ENCODE measurements around the gene PGM5.
"Not testable (repeated sequence)": the region's sequence is repeated elsewhere in the genome, so short reads cannot be mapped to it uniquely, and the experiment has no call there.

Gene PGM5

DNA sequence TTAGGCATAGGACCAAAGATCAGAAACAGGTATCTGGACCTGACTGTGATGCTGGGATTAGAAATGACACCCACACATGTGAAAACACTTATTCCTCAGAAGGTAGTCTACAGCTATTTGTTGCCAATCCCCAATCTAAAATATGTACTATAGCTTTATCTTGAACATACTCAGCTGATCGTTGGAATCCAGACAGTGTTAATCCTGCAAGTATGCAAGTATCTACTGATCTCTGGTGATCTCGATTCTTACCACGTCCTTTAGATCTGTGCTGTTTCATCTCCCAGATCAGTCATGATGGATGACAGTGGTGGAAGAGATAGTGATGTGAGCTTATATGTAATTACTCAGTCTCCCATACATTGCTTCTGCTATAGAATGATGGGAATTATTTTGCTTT, 41.4 kb downstream of the PGM5 start:
- H3K4me1 Mint-ChIP-seq (ENCODE audit: low read depth in 2 of 2); H3K9me3 Mint-ChIP-seq; H3K27ac Mint-ChIP-seq; DNase-seq; H3K4me3 Mint-ChIP-seq; ATAC-seq (replicated peaks); H3K36me3 Mint-ChIP-seq (ENCODE audit: insufficient read depth): not testable (repeated sequence)
- peaks cover 14% of the 10 kb centered on the region in 2 donors for H3K27me3 Mint-ChIP-seq

DNA sequence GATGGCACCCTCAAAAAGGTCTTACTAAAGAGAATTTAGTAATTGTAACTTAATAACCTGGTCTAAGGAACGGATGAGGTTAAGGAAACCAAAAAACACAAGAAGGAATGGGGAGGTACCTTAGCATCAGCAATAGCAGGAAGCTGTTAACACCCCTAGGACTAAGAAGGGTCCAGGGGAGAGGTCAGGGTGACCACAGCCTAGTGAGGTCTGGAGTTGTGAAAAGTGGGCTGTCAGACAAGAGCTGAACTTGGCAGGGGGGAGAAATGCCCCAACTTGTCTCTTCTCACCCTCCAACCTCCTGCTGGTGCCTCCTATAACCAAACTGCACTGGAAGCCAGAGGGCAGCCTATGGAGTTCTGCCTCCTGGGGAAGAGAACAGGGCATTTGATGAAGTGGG, 41.9 kb downstream of the PGM5 start:
- DNase-seq; H3K4me1 Mint-ChIP-seq (ENCODE audit: low read depth in 2 of 2); H3K36me3 Mint-ChIP-seq (ENCODE audit: insufficient read depth); H3K9me3 Mint-ChIP-seq; ATAC-seq (replicated peaks); H3K4me3 Mint-ChIP-seq; H3K27ac Mint-ChIP-seq: not testable (repeated sequence)
- peaks cover 14% of the 10 kb centered on the region in 2 donors for H3K27me3 Mint-ChIP-seq

- not testable (repeated sequence) for ATAC-seq (replicated peaks); H3K9me3 Mint-ChIP-seq; H3K4me3 Mint-ChIP-seq; H3K36me3 Mint-ChIP-seq (ENCODE audit: insufficient read depth); H3K27ac Mint-ChIP-seq; DNase-seq; H3K4me1 Mint-ChIP-seq (ENCODE audit: low read depth in 2 of 2)
- peaks cover 8 to 18% of the 10 kb centered on the region in 2 donors for H3K27me3 Mint-ChIP-seq
These were observed 48.2 kb downstream of the PGM5 start for GRCh38 chr9:68404421-68405185.

DNA sequence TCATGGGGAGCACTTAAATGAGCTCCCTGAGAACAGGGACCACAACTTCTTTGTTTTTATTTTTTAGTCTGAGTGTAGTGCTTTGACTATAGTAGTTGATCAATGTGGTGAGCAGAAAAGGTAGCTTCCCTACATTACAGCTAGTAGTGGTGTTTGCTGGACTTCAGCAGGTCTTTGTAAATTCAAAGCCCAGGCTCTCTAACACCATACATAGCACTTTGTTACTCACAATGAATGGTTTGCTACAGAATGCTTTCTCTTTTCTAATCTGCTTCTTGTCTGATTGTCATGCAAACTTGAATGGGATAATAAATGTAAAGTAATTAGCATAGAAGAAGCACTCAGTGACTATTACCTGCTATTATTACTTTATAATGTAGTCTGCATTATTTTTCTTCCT, 55.5 kb downstream of the PGM5 start:
- H3K9me3 Mint-ChIP-seq, H3K4me3 Mint-ChIP-seq: not testable (repeated sequence)

GRCh38 chr9:68412754-68413153, 56.3 kb downstream of the PGM5 start:
- H3K9me3 Mint-ChIP-seq; H3K4me1 Mint-ChIP-seq (ENCODE audit: low read depth in 2 of 2); ATAC-seq (replicated peaks); H3K4me3 Mint-ChIP-seq; H3K27ac Mint-ChIP-seq; H3K27me3 Mint-ChIP-seq; DNase-seq; H3K36me3 Mint-ChIP-seq (ENCODE audit: insufficient read depth): not testable (repeated sequence)

More for the DNA sequence above, 55.5 kb downstream of the PGM5 start:
- not testable (repeated sequence) for H3K36me3 Mint-ChIP-seq (ENCODE audit: insufficient read depth); H3K27ac Mint-ChIP-seq; ATAC-seq (replicated peaks); DNase-seq; H3K4me1 Mint-ChIP-seq (ENCODE audit: low read depth in 2 of 2); H3K27me3 Mint-ChIP-seq

DNA sequence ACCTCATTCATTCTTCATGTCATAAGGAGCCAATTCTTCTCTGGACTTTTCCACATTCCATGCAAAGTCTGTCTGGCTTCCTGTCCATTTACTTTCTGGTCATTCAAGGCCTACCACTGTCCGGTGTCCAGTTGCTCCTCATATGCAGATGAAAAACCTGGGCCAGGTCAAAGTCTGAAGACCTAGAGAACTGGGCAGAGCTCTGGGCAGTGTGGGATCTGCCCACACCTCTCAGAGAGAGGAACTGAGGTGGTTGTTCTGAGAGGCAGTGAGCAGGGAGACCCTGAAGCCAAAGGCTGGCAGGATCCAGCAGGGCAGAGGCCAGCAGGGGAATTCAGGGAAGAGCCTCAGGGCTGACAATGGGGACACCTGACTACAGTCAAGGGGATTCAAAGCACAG, 58.7 kb downstream of the PGM5 start:
- not testable (repeated sequence) for H3K4me1 Mint-ChIP-seq (ENCODE audit: low read depth in 2 of 2); H3K9me3 Mint-ChIP-seq; H3K27ac Mint-ChIP-seq; H3K4me3 Mint-ChIP-seq; H3K36me3 Mint-ChIP-seq (ENCODE audit: insufficient read depth); ATAC-seq (replicated peaks); DNase-seq
- H3K27me3 Mint-ChIP-seq, result peaks cover 0 to 23% of the 10 kb centered on the region in 2 donors

- no peak overlapping the region for H3K27ac Mint-ChIP-seq
- H3K4me1 Mint-ChIP-seq (ENCODE audit: low read depth in 2 of 2), result no peaks in the 10 kb centered on the region
- peaks cover 0 to 29% of the 10 kb centered on the region in 2 donors for H3K27me3 Mint-ChIP-seq
- no peak for ATAC-seq (replicated peaks)
- no peaks in the 10 kb centered on the region for H3K36me3 Mint-ChIP-seq (ENCODE audit: insufficient read depth)
- no peaks in the 10 kb centered on the region for H3K9me3 Mint-ChIP-seq
- no peak for DNase-seq
- H3K4me3 Mint-ChIP-seq, result no peak overlapping the region
These were observed 60.6 kb downstream of the PGM5 start for GRCh38 chr9:68416936-68417564.

GRCh38 chr9:68417762-68418161, 61.4 kb downstream of the PGM5 start:
- H3K27ac Mint-ChIP-seq, result no peak overlapping the region
- ATAC-seq (replicated peaks), result no peak

DNA sequence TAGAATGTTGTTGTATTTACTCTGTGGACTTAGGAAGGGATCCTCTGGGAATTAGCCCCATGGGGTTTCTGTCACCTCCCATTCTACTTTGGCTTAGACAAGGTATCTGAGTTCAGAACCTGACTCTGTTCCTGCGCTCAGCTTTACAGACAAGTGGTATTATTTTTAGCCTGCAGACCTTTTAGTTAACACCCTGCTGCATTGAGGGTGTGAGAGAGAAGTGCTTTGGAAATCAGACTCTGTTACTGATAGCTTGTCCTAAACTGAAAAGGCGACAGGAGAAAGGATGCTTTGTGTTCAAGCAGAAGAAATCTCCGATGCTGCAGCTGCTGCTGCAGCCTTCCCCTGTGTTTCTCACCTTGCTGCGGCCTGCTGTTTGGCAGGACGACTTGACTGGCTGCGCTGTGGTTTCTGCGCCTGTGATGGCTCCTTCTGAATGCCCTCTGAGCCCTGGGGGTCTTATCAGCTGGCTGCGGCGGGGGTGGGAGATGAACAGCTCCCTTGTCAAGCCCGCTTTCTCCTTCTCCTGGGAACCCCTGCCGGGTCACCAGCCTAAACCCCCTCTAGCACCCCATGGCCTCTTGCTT, 61.9 kb downstream of the PGM5 start:
- H3K4me3 Mint-ChIP-seq, result no peak overlapping the region
- ATAC-seq (replicated peaks) (no peak), DNase-seq (no peak)
- no peak overlapping the region for H3K27ac Mint-ChIP-seq
- no peaks in the 10 kb centered on the region for H3K9me3 Mint-ChIP-seq
- H3K4me1 Mint-ChIP-seq (ENCODE audit: low read depth in 2 of 2), result no peaks in the 10 kb centered on the region
- H3K27me3 Mint-ChIP-seq, result peaks cover 2 to 29% of the 10 kb centered on the region in 2 donors
- H3K36me3 Mint-ChIP-seq (ENCODE audit: insufficient read depth), result no peaks in the 10 kb centered on the region

More at GRCh38 chr9:68417762-68418161, 61.4 kb downstream of the PGM5 start:
- Mint-ChIP-seq H3K9me3 (no peaks in the 10 kb centered on the region), H3K36me3 (ENCODE audit: insufficient read depth) (no peaks in the 10 kb centered on the region), H3K4me1 (ENCODE audit: low read depth in 2 of 2) (no peaks in the 10 kb centered on the region), H3K27me3 (peaks cover 0 to 29% of the 10 kb centered on the region in 2 donors), H3K4me3 (no peak overlapping the region)
- DNase-seq, result no peak

- Mint-ChIP-seq H3K4me1 (ENCODE audit: low read depth in 2 of 2) (no peaks in the 10 kb centered on the region), H3K4me3 (no peak overlapping the region), H3K27me3 (peaks cover 11 to 37% of the 10 kb centered on the region in 2 donors), H3K36me3 (ENCODE audit: insufficient read depth) (no peaks in the 10 kb centered on the region), H3K9me3 (no peaks in the 10 kb centered on the region), H3K27ac (no peak overlapping the region)
- ATAC-seq (replicated peaks), result no peak
- DNase-seq, result no peak
These were observed 63.5 kb downstream of the PGM5 start for GRCh38 chr9:68419901-68420300.

DNA sequence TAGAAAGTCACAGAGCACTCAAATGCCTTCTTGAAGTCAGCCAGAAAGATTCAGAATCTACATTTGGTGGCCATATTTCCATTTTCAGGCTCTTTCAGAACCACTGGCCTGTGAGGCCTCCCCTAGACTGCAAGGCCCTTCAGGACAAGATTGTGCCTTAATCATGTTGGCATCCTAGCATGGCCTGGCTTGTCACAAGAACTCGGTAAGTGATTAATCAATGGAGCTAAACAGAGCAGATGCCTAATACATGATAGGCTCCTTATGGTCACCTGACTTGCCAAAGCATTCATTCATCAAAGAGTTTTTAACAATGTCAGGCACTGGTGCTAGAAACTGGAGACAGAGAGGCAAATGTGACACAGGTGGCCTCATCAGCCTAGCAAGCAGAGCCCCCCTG, 70.3 kb downstream of the PGM5 start:
- no peaks in the 10 kb centered on the region for H3K9me3 Mint-ChIP-seq
- H3K27me3 Mint-ChIP-seq, result peaks cover 11 to 14% of the 10 kb centered on the region in 2 donors
- no peaks in the 10 kb centered on the region for H3K36me3 Mint-ChIP-seq (ENCODE audit: insufficient read depth)
- DNase-seq, result no peak
- H3K4me1 Mint-ChIP-seq (ENCODE audit: low read depth in 2 of 2), result no peaks in the 10 kb centered on the region
- no peak overlapping the region for H3K27ac Mint-ChIP-seq
- H3K4me3 Mint-ChIP-seq, result no peak overlapping the region
- ATAC-seq (replicated peaks), result no peak

DNA sequence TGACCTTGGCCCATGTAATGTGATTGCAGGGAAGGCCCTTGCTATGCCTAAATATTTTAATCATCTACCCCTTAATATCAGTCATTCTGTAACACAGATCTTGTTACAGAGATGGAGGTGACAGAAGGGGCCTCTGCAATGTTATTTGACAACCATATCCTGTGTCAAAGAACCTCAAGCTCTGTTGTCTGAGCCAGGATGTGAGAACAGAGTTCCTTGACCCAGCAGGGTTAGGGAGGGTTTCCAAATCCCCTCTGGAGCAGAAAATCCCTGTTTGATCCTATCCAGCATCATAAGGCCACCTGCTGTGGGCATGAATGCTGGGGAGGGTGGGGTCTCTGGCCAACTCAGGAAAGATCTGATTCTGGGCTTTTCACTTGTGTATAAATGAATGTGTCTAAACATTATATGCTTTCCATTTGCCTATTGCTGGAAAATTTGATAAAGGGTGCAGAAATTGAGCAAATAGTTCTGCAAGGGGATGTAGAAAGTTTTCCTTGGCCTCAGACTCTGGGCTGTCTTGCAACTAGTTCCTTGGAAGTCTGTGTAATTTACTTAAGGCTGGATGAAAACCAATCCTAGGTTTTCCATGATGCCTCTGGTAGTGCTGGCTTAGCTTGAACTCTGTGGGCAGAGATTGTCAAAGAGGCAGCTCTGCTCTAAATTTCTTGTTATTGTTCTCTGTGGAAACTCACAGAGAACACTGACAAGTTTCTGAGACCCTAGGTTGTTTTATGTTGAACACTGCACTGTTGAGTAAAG, 71.0 kb downstream of the PGM5 start:
- Mint-ChIP-seq H3K9me3 (no peaks in the 10 kb centered on the region), H3K27ac (no peak overlapping the region), H3K4me3 (no peak overlapping the region), H3K4me1 (ENCODE audit: low read depth in 2 of 2) (no peaks in the 10 kb centered on the region), H3K27me3 (peaks cover 11 to 14% of the 10 kb centered on the region in 2 donors), H3K36me3 (ENCODE audit: insufficient read depth) (no peaks in the 10 kb centered on the region)
- DNase-seq (no peak), ATAC-seq (replicated peaks) (no peak)

- H3K4me1 Mint-ChIP-seq (ENCODE audit: low read depth in 2 of 2), result no peaks in the 10 kb centered on the region
These were observed 72.1 kb downstream of the PGM5 start for GRCh38 chr9:68428481-68428880.

More at GRCh38 chr9:68428481-68428880, 72.1 kb downstream of the PGM5 start:
- H3K36me3 Mint-ChIP-seq (ENCODE audit: insufficient read depth), result no peaks in the 10 kb centered on the region
- no peak overlapping the region for H3K27ac Mint-ChIP-seq
- no peak for ATAC-seq (replicated peaks)
- no peak for DNase-seq
- no peaks in the 10 kb centered on the region for H3K9me3 Mint-ChIP-seq
- peaks cover 7 to 14% of the 10 kb centered on the region in 2 donors for H3K27me3 Mint-ChIP-seq
- no peak overlapping the region for H3K4me3 Mint-ChIP-seq
